Esophagus squamous epithelium (tissue), 5 donors: Measurements from ENCODE around the gene RCOR3. TPM values are rescaled to one million over a fixed set of nuclear protein-coding genes. Genes with fewer than 3 reads are reported as not detected.

Experiments
- DNase-seq: peaks from one replicate; lab custom pipeline; 2025; lab: John Stamatoyannopoulos, UW
- H3K27ac ChIP-seq, 4 donors: fragments of 200-600 bp; sonication (generic); one replicate each; pipeline ENCODE4 v1.5.1; 2016 to 2019; ENCODE audit warnings: mild to moderate bottlenecking in 1 of 4
- H3K27me3 ChIP-seq, 4 donors: fragments of 200-600 bp; sonication (generic); 1 replicate in 3 of 4; 2 replicates in 1 of 4; pipeline versions ENCODE4 v1.5.1 to v1.6.0; 2017 to 2021; ENCODE audit warnings: antibody characterized with exemption in 1 of 4
- H3K36me3 ChIP-seq, 3 donors: fragments of 200-600 bp; sonication (generic); one replicate each; pipeline ENCODE4 v1.5.1; 2016 to 2019
- H3K4me1 ChIP-seq, 3 donors: fragments of 200-600 bp; sonication (generic); one replicate each; pipeline ENCODE4 v1.5.1; 2017 to 2019
- H3K4me3 ChIP-seq, 4 donors: fragments of 200-600 bp; sonication (generic); 1 replicate in 3 of 4; 2 replicates in 1 of 4; pipeline ENCODE4 v1.5.1; 2016 to 2019; ENCODE audit warnings: mild to moderate bottlenecking in 2 of 4, moderate library complexity in 1 of 4
- H3K9me3 ChIP-seq, 3 donors: fragments of 200-600 bp; sonication (generic); one replicate each; pipeline ENCODE4 v1.5.1; 2016 to 2019
- CTCF ChIP-seq, 6 experiments: fragments of 450-650 bp in 4 of 6; fragments of 200-600 bp in 2 of 6; sonication (generic) in 2 of 6; IDR thresholded peaks; one replicate each; pipeline ENCODE4 v1.5.1; 2016 to 2019; ENCODE audit warnings: antibody characterized with exemption in 6 of 6, mild to moderate bottlenecking in 4 of 6, moderate library complexity in 4 of 6
- POLR2A ChIP-seq, 4 donors: fragments of 450-650 bp; IDR thresholded peaks; one replicate each; pipeline ENCODE4 v1.6.1; 2017; ENCODE audit warnings: antibody characterized with exemption in 4 of 4, mild to moderate bottlenecking in 4 of 4, moderate library complexity in 3 of 4
- WGBS, 2 donors: methylation state at CpG; one replicate each; pipeline ENCODE4 v1.1.5; 2018; 5-methylcytosine and 5-hydroxymethylcytosine counted together
- intact Hi-C: fragments of 100-400 bp; cut with DNase I; formaldehyde crosslinking; loops from one replicate; pipeline ENCODE4 v1.15.0; 2022
- total RNA-seq, 4 donors: library from RNA; depleted of rRNA; stranded (reverse); fragments of >200 nt; gene quantifications; one replicate each; pipeline ENCODE4 v1.1.0, GENCODE V29; 2016
- donor health status: DM: yes; HTN: yes; CAD: no.

Gene RCOR3
- total RNA-seq, 4 donors from 2014 or later: 10.8 to 37.8 (median 18.9) TPM

DNA sequence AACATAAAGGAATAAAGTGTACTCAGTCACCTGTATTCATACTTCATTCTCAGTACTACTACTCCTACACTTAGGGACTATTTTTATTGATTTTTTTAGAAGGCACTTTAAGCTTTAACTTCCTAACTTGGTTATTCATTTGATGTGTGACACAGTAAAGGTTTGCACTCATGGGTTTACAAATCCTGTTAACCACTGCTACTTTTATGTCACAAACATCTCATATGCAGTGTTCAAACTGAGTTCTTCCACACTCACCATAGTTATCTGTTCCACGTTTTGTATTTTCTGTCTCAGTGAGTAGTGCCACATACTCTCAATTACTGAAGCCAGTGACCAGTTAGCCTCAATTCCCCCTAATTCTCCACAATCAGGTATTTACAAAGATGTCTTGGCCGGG lies 33.2 kb downstream of the RCOR3 start:
- no peak overlapping the region for H3K27ac ChIP-seq
- peaks cover 14 to 97% (median 24%) of the 10 kb centered on the region in 3 donors for H3K36me3 ChIP-seq
- H3K9me3 ChIP-seq: no peaks in the 10 kb centered on the region
- no peaks in the 10 kb centered on the region for H3K27me3 ChIP-seq
- H3K4me3 ChIP-seq: no peak overlapping the region
- intact Hi-C loops: no loop called here
- no peak for DNase-seq
- no peaks in the 10 kb centered on the region for H3K4me1 ChIP-seq
- WGBS, 2 donors: 86 to 100% methylated on average over 2 of the region's 2 CpGs
- TF ChIP-seq CTCF (IDR thresholded peaks at IDR 0.05) (no peak), POLR2A (IDR thresholded peaks at IDR 0.05) (no peak)

- DNase-seq: no peak
- no peak overlapping the region for H3K27ac ChIP-seq
- H3K4me1 ChIP-seq: no peaks in the 10 kb centered on the region
- TF ChIP-seq CTCF (IDR thresholded peaks at IDR 0.05): no peak
- no peak for TF ChIP-seq POLR2A (IDR thresholded peaks at IDR 0.05)
- intact Hi-C loops: no loop called here
- no peaks in the 10 kb centered on the region for H3K9me3 ChIP-seq
- no peaks in the 10 kb centered on the region for H3K27me3 ChIP-seq
- peaks cover 0 to 100% (median 18%) of the 10 kb centered on the region in 3 donors for H3K36me3 ChIP-seq
- no peak overlapping the region for H3K4me3 ChIP-seq
Observed at GRCh38 chr1:211296396-211296795, 37.2 kb downstream of the RCOR3 start.

DNA sequence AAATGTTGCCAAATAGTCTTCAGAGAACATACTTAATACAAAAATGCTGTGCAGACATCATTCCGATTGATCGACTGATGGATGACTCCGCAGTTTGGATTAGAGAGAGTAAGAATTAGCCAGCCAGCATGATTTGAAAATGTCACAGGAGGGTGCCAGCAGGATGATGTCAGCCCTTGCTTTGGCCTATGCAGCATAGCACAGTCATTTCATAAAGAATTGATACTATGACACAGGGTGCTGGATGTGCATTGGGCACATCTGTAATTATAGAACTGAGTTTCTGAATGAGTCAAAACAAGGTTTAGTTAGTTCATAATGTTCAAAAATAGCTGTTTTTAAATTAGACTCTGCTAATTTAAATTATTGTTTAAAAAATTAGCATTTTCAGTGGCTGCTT lies 45.9 kb downstream of the RCOR3 start:
- Histone ChIP-seq H3K9me3 (no peaks in the 10 kb centered on the region), H3K27me3 (no peaks in the 10 kb centered on the region), H3K4me3 (no peak overlapping the region), H3K4me1 (no peaks in the 10 kb centered on the region), H3K27ac (no peak overlapping the region), H3K36me3 (peaks cover 0 to 88% (median 0%) of the 10 kb centered on the region in 3 donors)
- TF ChIP-seq POLR2A (IDR thresholded peaks at IDR 0.05) (no peak), CTCF (IDR thresholded peaks at IDR 0.05) (no peak)
- intact Hi-C loops: no loop called here
- 72 to 73% methylated on average over 3 of the region's 3 CpGs for WGBS, 2 donors
- DNase-seq: no peak

- peaks cover 0 to 87% (median 14%) of the 10 kb centered on the region in 3 donors for H3K36me3 ChIP-seq
- intact Hi-C loops: no loop called here
- TF ChIP-seq CTCF (IDR thresholded peaks at IDR 0.05): no peak
- TF ChIP-seq POLR2A (IDR thresholded peaks at IDR 0.05): no peak
- no peak overlapping the region for H3K27ac ChIP-seq
- WGBS, 2 donors: 77 to 80% methylated on average over 3 of the region's 3 CpGs
- no peak overlapping the region for H3K4me3 ChIP-seq
- H3K27me3 ChIP-seq: no peaks in the 10 kb centered on the region
- H3K4me1 ChIP-seq: no peaks in the 10 kb centered on the region
- DNase-seq: no peak
- no peaks in the 10 kb centered on the region for H3K9me3 ChIP-seq
Observed at GRCh38 chr1:211309617-211310016, 50.5 kb downstream of the RCOR3 start.

DNA sequence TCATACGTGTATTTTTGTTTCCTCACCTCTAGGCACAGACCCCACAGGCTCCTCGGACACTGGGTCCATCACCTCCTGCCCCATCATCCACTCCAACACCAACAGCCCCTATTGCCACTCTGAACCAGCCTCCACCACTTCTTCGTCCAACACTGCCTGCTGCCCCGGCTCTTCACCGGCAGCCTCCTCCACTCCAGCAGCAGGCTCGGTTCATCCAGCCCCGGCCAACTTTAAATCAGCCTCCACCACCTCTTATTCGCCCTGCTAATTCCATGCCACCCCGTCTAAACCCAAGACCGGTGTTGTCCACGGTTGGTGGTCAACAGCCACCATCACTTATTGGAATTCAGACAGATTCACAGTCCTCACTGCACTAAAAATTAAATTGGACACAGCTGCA lies 54.2 kb downstream of the RCOR3 start:
- no peak for DNase-seq
- no peak overlapping the region for H3K27ac ChIP-seq
- 92 to 94% methylated on average over 11 of the region's 11 CpGs for WGBS, 2 donors
- no peak for TF ChIP-seq CTCF (IDR thresholded peaks at IDR 0.05)
- no peak for TF ChIP-seq POLR2A (IDR thresholded peaks at IDR 0.05)
- H3K27me3 ChIP-seq: no peaks in the 10 kb centered on the region
- H3K4me3 ChIP-seq: no peak overlapping the region
- intact Hi-C loops: no loop called here
- H3K36me3 ChIP-seq: peaks cover 0 to 79% (median 14%) of the 10 kb centered on the region in 3 donors
- no peaks in the 10 kb centered on the region for H3K9me3 ChIP-seq
- H3K4me1 ChIP-seq: no peaks in the 10 kb centered on the region
